Hepatic stellate cell (primary cell): ENCODE data around the gene KCNJ10.

Source experiments
- DNase-seq: peaks from one replicate; pipeline ENCODE4 v3.0.0; 2011; ENCODE audit warnings: low spot score

Gene KCNJ10

GRCh38 chr1:160098852-160099561 lies 29.0 kb upstream of the KCNJ10 start:
- peak; percentile 98 for DNase-seq

- peak; percentile 94 for DNase-seq
Measured at GRCh38 chr1:160097911-160098851, 28.2 kb upstream of the KCNJ10 start, which contains the start of gene IGSF8. Gene IGSF8, minus strand, starts transcription at chr1:160098619. Its CDS starts 147 bp downstream, at chr1:160098472.

GRCh38 chr1:160097151-160097910 lies 27.4 kb upstream of the KCNJ10 start:
- DNase-seq = no peak

- DNase-seq = no peak
Measured at GRCh38 chr1:160096274-160097116, 26.5 kb upstream of the KCNJ10 start.

- no peak for DNase-seq
Measured at GRCh38 chr1:160095382-160096105, 25.6 kb upstream of the KCNJ10 start.

GRCh38 chr1:160094806-160095205 lies 24.8 kb upstream of the KCNJ10 start:
- no peak for DNase-seq

GRCh38 chr1:160094291-160094625 lies 24.3 kb upstream of the KCNJ10 start:
- no peak for DNase-seq

GRCh38 chr1:160093624-160094290 lies 23.8 kb upstream of the KCNJ10 start:
- no peak for DNase-seq

GRCh38 chr1:160093069-160093395 lies 23.1 kb upstream of the KCNJ10 start:
- no peak for DNase-seq

- no peak for DNase-seq
Measured at GRCh38 chr1:160092366-160093068, 22.6 kb upstream of the KCNJ10 start.

GRCh38 chr1:160091666-160092223 lies 21.8 kb upstream of the KCNJ10 start:
- no peak for DNase-seq

- DNase-seq = no peak
Measured at GRCh38 chr1:160090760-160091159, 20.8 kb upstream of the KCNJ10 start.

- no peak for DNase-seq
Measured at GRCh38 chr1:160089883-160090282, 19.9 kb upstream of the KCNJ10 start.

- no peak for DNase-seq
Measured at GRCh38 chr1:160087118-160087662, 17.2 kb upstream of the KCNJ10 start.

- no peak for DNase-seq
Measured at GRCh38 chr1:160086456-160086892, 16.5 kb upstream of the KCNJ10 start.

GRCh38 chr1:160085686-160086455 lies 15.9 kb upstream of the KCNJ10 start:
- peak; percentile 91 for DNase-seq

GRCh38 chr1:160084771-160085321 lies 14.9 kb upstream of the KCNJ10 start:
- no peak for DNase-seq
